HUES6 (cell line): ENCODE results near the gene CDC42EP5.
"Not testable (repeated sequence)": the region's sequence is repeated elsewhere in the genome, so short reads cannot be mapped to it uniquely, and the experiment has no call there.

ENCODE experiments used
- H3K27ac ChIP-seq: 2 replicates; pipeline ENCODE4 v1.7.0; 2013; ENCODE audit warnings: low read depth, mild to moderate bottlenecking, low read length, inconsistent platforms
- H3K27me3 ChIP-seq: 2 replicates; pipeline ENCODE4 v1.6.1; 2013; ENCODE audit warnings: low read length; ENCODE audit not compliant: control insufficient read depth, insufficient read depth
- H3K36me3 ChIP-seq: 2 replicates; pipeline ENCODE4 v1.6.1; 2013; ENCODE audit warnings: low read length; ENCODE audit not compliant: control insufficient read depth, insufficient read depth
- H3K4me1 ChIP-seq: 2 replicates; pipeline ENCODE4 v1.6.1; 2013; ENCODE audit warnings: low read length; ENCODE audit not compliant: control insufficient read depth, insufficient read depth
- H3K4me3 ChIP-seq: 2 replicates; pipeline ENCODE4 v1.5.1; 2013; ENCODE audit warnings: low read depth, low read length
- H3K9ac ChIP-seq: one replicate; pipeline ENCODE4 v1.6.1; 2013; ENCODE audit warnings: mild to moderate bottlenecking, low read length
- H3K9me3 ChIP-seq: 2 replicates; pipeline ENCODE4 v1.6.1; 2013; ENCODE audit warnings: low read depth, low read length; ENCODE audit not compliant: control insufficient read depth, insufficient read depth

The CDC42EP5 gene

GRCh38 chr19:54470276-54470887 is 2.7 kb downstream of the CDC42EP5 start:
- Histone ChIP-seq H3K36me3 (no peaks in the 10 kb centered on the region), H3K27me3 (peaks cover 43% of the 10 kb centered on the region), H3K27ac (no peak overlapping the region), H3K9me3 (no peaks in the 10 kb centered on the region), H3K4me1 (peaks cover 16% of the 10 kb centered on the region), H3K9ac (no peak overlapping the region), H3K4me3 (peak overlapping the region; percentile 57; the same call in 1 of the 2 replicates)

GRCh38 chr19:54469496-54469934 is 3.6 kb downstream of the CDC42EP5 start:
- Histone ChIP-seq H3K4me3 (no peak overlapping the region), H3K27ac (no peak overlapping the region), H3K9me3 (no peaks in the 10 kb centered on the region), H3K27me3 (peaks cover 44% of the 10 kb centered on the region), H3K4me1 (peaks cover 16% of the 10 kb centered on the region), H3K9ac (no peak overlapping the region), H3K36me3 (no peaks in the 10 kb centered on the region)

- not testable (repeated sequence) for H3K27ac ChIP-seq, H3K9me3 ChIP-seq, H3K9ac ChIP-seq, H3K36me3 ChIP-seq, H3K4me3 ChIP-seq
- Histone ChIP-seq H3K27me3 (peaks cover 31% of the 10 kb centered on the region), H3K4me1 (peaks cover 11% of the 10 kb centered on the region)
Measured at GRCh38 chr19:54466110-54466480, 7.0 kb downstream of the CDC42EP5 start.

- peaks cover 11% of the 10 kb centered on the region for H3K4me1 ChIP-seq
- H3K36me3 ChIP-seq: peaks cover 14% of the 10 kb centered on the region
- no peaks in the 10 kb centered on the region for H3K9me3 ChIP-seq
- no peak overlapping the region for H3K27ac ChIP-seq
- no peak overlapping the region for H3K9ac ChIP-seq
- 0 out of 2 replicates have a peak overlapping the region, but pooled peaks have one; percentile 25 for H3K4me3 ChIP-seq
- H3K27me3 ChIP-seq: peaks cover 26% of the 10 kb centered on the region
Measured at GRCh38 chr19:54465426-54466109, 7.5 kb downstream of the CDC42EP5 start.

GRCh38 chr19:54464630-54465425 is 8.3 kb downstream of the CDC42EP5 start:
- Histone ChIP-seq H3K36me3 (peaks cover 19% of the 10 kb centered on the region), H3K4me1 (peaks cover 9% of the 10 kb centered on the region), H3K27me3 (peaks cover 19% of the 10 kb centered on the region), H3K9ac (peak overlapping the region; percentile 89), H3K9me3 (no peaks in the 10 kb centered on the region), H3K27ac (peak overlapping the region; percentile 96), H3K4me3 (peak overlapping the region; percentile 88)

GRCh38 chr19:54464044-54464629 is 9.0 kb downstream of the CDC42EP5 start:
- Histone ChIP-seq H3K27ac (peak overlapping the region; percentile 96), H3K9ac (peak overlapping the region; percentile 89), H3K36me3 (peaks cover 26% of the 10 kb centered on the region), H3K9me3 (no peaks in the 10 kb centered on the region), H3K27me3 (peaks cover 12% of the 10 kb centered on the region; the same call in 1 of the 2 replicates), H3K4me1 (peaks cover 4% of the 10 kb centered on the region), H3K4me3 (peak overlapping the region; percentile 88)

- Histone ChIP-seq H3K27me3 (peaks cover 12% of the 10 kb centered on the region; the same call in 1 of the 2 replicates), H3K9ac (peak within 1 kb of the TSS; percentile 89), H3K4me1 (peaks cover 4% of the 10 kb centered on the region), H3K9me3 (no peaks in the 10 kb centered on the region), H3K36me3 (peaks cover 31% of the 10 kb centered on the region), H3K27ac (peak within 1 kb of the TSS; percentile 96), H3K4me3 (peak within 1 kb of the TSS; percentile 88)
Measured at GRCh38 chr19:54463531-54464043, 9.5 kb downstream of the CDC42EP5 start, which contains the start of gene LENG9. TSS of gene LENG9 (minus strand) at chr19:54463778. CDS start at chr19:54463526, 252 bp downstream.

- H3K4me3 ChIP-seq: peak overlapping the region; percentile 88
- H3K9me3 ChIP-seq: no peaks in the 10 kb centered on the region
- peak overlapping the region; percentile 64; the same call in 1 of the 2 replicates for H3K27ac ChIP-seq
- H3K27me3 ChIP-seq: peaks cover 9% of the 10 kb centered on the region; the same call in 1 of the 2 replicates
- peak overlapping the region; percentile 83 for H3K9ac ChIP-seq
- peaks cover 38% of the 10 kb centered on the region for H3K36me3 ChIP-seq
- peaks cover 4% of the 10 kb centered on the region for H3K4me1 ChIP-seq
Measured at GRCh38 chr19:54462655-54463530, 10.2 kb downstream of the CDC42EP5 start.

- Histone ChIP-seq H3K9ac (peak overlapping the region; percentile 83), H3K36me3 (peaks cover 45% of the 10 kb centered on the region), H3K27me3 (peaks cover 6% of the 10 kb centered on the region; the same call in 1 of the 2 replicates), H3K4me1 (peaks cover 4% of the 10 kb centered on the region), H3K27ac (no peak overlapping the region), H3K9me3 (no peaks in the 10 kb centered on the region), H3K4me3 (peak overlapping the region; percentile 88)
Measured at GRCh38 chr19:54462047-54462654, 10.9 kb downstream of the CDC42EP5 start.
